Activated T-helper 17 cell treated with anti-CD3 and anti-CD28 coated beads, Interleukin-2, amount 50 U/mL, for 72 hours (primary cell): ENCODE data around the gene DIP2C. TPM values are rescaled to one million over a fixed set of nuclear protein-coding genes. Genes with fewer than 3 reads are reported as not detected.
"Not testable (repeated sequence)": the region's sequence is repeated elsewhere in the genome, so short reads cannot be mapped to it uniquely, and the experiment has no call there.

Source experiments
- ATAC-seq: fragments of 150-1000 bp; cut with Tn5 transposase; replicated peaks from 2 replicates; pipeline ENCODE4 v1.10.0; 2021; ENCODE audit warnings: mild to moderate bottlenecking, moderate library complexity
- H3K27ac Mint-ChIP-seq: one replicate; pipeline ENCODE4 v1.8.0; 2022; ENCODE audit warnings: mixed read lengths
- H3K27me3 Mint-ChIP-seq: one replicate; pipeline ENCODE4 v1.8.0; 2022; ENCODE audit warnings: mixed read lengths
- H3K36me3 Mint-ChIP-seq: one replicate; pipeline ENCODE4 v1.8.0; 2022; ENCODE audit warnings: low read depth, mild to moderate bottlenecking, mixed read lengths
- H3K4me1 Mint-ChIP-seq: one replicate; pipeline ENCODE4 v1.8.0; 2022; ENCODE audit warnings: mixed read lengths
- H3K4me3 Mint-ChIP-seq: one replicate; pipeline ENCODE4 v1.8.0; 2022; ENCODE audit warnings: mild to moderate bottlenecking, mixed read lengths
- H3K9me3 Mint-ChIP-seq: one replicate; pipeline ENCODE4 v1.8.0; 2022; ENCODE audit warnings: mixed read lengths
- total RNA-seq, 2 donors: library from RNA; stranded (reverse); gene quantifications; one replicate each; pipeline ENCODE4 v1.2.3, GENCODE V29; 2022

The DIP2C gene
- total RNA-seq, 2 donors from 2014 or later, result 1.1 to 1.9 TPM

- Mint-ChIP-seq H3K27ac (peak overlapping the region; percentile 41), H3K27me3 (peaks cover 3% of the 10 kb centered on the region), H3K36me3 (no peaks in the 10 kb centered on the region), H3K4me1 (peaks cover 17% of the 10 kb centered on the region), H3K9me3 (no peaks in the 10 kb centered on the region), H3K4me3 (no peak overlapping the region)
- ATAC-seq, result no peak
Observed at GRCh38 chr10:316390-316789, 373.1 kb downstream of the DIP2C start.

- Mint-ChIP-seq H3K27me3 (no peaks in the 10 kb centered on the region), H3K36me3 (no peaks in the 10 kb centered on the region), H3K9me3 (no peaks in the 10 kb centered on the region), H3K4me1 (peaks cover 17% of the 10 kb centered on the region), H3K27ac (peak overlapping the region; percentile 41), H3K4me3 (peak overlapping the region; percentile 26)
- no peak for ATAC-seq
Observed at GRCh38 chr10:314871-315270, 374.6 kb downstream of the DIP2C start.

- ATAC-seq, result no peak
- Mint-ChIP-seq H3K27ac (peak overlapping the region; percentile 41), H3K9me3 (no peaks in the 10 kb centered on the region), H3K4me1 (peaks cover 17% of the 10 kb centered on the region), H3K4me3 (peak overlapping the region; percentile 26), H3K36me3 (no peaks in the 10 kb centered on the region), H3K27me3 (no peaks in the 10 kb centered on the region)
Observed at GRCh38 chr10:314381-314780, 375.1 kb downstream of the DIP2C start.

- H3K36me3 Mint-ChIP-seq, result no peaks in the 10 kb centered on the region
Observed at GRCh38 chr10:311901-312665, 377.4 kb downstream of the DIP2C start.

GRCh38 chr10:310976-311639 lies 378.4 kb downstream of the DIP2C start:
- H3K27me3 Mint-ChIP-seq, result no peaks in the 10 kb centered on the region
- H3K4me3 Mint-ChIP-seq, result peak overlapping the region; percentile 38
- H3K4me1 Mint-ChIP-seq, result peaks cover 17% of the 10 kb centered on the region

More at GRCh38 chr10:311901-312665, 377.4 kb downstream of the DIP2C start:
- peak; percentile 29 for ATAC-seq
- Mint-ChIP-seq H3K4me1 (peaks cover 17% of the 10 kb centered on the region), H3K4me3 (peak overlapping the region; percentile 38), H3K27ac (no peak overlapping the region), H3K9me3 (no peaks in the 10 kb centered on the region), H3K27me3 (no peaks in the 10 kb centered on the region)

GRCh38 chr10:310371-310770 lies 379.1 kb downstream of the DIP2C start:
- Mint-ChIP-seq H3K4me3 (no peak overlapping the region), H3K36me3 (no peaks in the 10 kb centered on the region), H3K4me1 (peaks cover 11% of the 10 kb centered on the region), H3K9me3 (no peaks in the 10 kb centered on the region), H3K27me3 (no peaks in the 10 kb centered on the region), H3K27ac (no peak overlapping the region)
- ATAC-seq, result no peak

More at GRCh38 chr10:310976-311639, 378.4 kb downstream of the DIP2C start:
- Mint-ChIP-seq H3K36me3 (no peaks in the 10 kb centered on the region), H3K27ac (no peak overlapping the region), H3K9me3 (no peaks in the 10 kb centered on the region)
- no peak for ATAC-seq

- no peaks in the 10 kb centered on the region for H3K9me3 Mint-ChIP-seq
- no peak for ATAC-seq
Observed at GRCh38 chr10:308572-309085, 380.8 kb downstream of the DIP2C start.

GRCh38 chr10:308101-308500 lies 381.4 kb downstream of the DIP2C start:
- Mint-ChIP-seq H3K4me3 (no peak overlapping the region), H3K4me1 (no peaks in the 10 kb centered on the region), H3K36me3 (no peaks in the 10 kb centered on the region), H3K9me3 (no peaks in the 10 kb centered on the region), H3K27me3 (no peaks in the 10 kb centered on the region), H3K27ac (no peak overlapping the region)
- no peak for ATAC-seq

More at GRCh38 chr10:308572-309085, 380.8 kb downstream of the DIP2C start:
- no peaks in the 10 kb centered on the region for H3K4me1 Mint-ChIP-seq
- no peak overlapping the region for H3K27ac Mint-ChIP-seq
- H3K4me3 Mint-ChIP-seq, result no peak overlapping the region
- no peaks in the 10 kb centered on the region for H3K27me3 Mint-ChIP-seq
- no peaks in the 10 kb centered on the region for H3K36me3 Mint-ChIP-seq

GRCh38 chr10:307659-308058 lies 381.8 kb downstream of the DIP2C start:
- Mint-ChIP-seq H3K4me3 (no peak overlapping the region), H3K9me3 (no peaks in the 10 kb centered on the region), H3K27me3 (no peaks in the 10 kb centered on the region), H3K4me1 (no peaks in the 10 kb centered on the region), H3K36me3 (no peaks in the 10 kb centered on the region), H3K27ac (no peak overlapping the region)
- ATAC-seq, result no peak

GRCh38 chr10:306675-307185 lies 382.7 kb downstream of the DIP2C start:
- H3K4me3 Mint-ChIP-seq, result no peak overlapping the region
- no peaks in the 10 kb centered on the region for H3K27me3 Mint-ChIP-seq
- H3K9me3 Mint-ChIP-seq, result no peaks in the 10 kb centered on the region
- H3K36me3 Mint-ChIP-seq, result no peaks in the 10 kb centered on the region
- no peak overlapping the region for H3K27ac Mint-ChIP-seq
- no peak for ATAC-seq
- H3K4me1 Mint-ChIP-seq, result no peaks in the 10 kb centered on the region

GRCh38 chr10:306007-306674 lies 383.3 kb downstream of the DIP2C start:
- Mint-ChIP-seq H3K27ac (no peak overlapping the region), H3K36me3 (no peaks in the 10 kb centered on the region), H3K9me3 (no peaks in the 10 kb centered on the region), H3K4me3 (no peak overlapping the region), H3K27me3 (no peaks in the 10 kb centered on the region), H3K4me1 (no peaks in the 10 kb centered on the region)
- no peak for ATAC-seq

- H3K27me3 Mint-ChIP-seq, result no peaks in the 10 kb centered on the region
- H3K36me3 Mint-ChIP-seq, result no peaks in the 10 kb centered on the region
- no peak overlapping the region for H3K4me3 Mint-ChIP-seq
- no peak overlapping the region for H3K27ac Mint-ChIP-seq
- no peak for ATAC-seq
- no peaks in the 10 kb centered on the region for H3K9me3 Mint-ChIP-seq
- no peaks in the 10 kb centered on the region for H3K4me1 Mint-ChIP-seq
Observed at GRCh38 chr10:305034-305433, 384.4 kb downstream of the DIP2C start.

GRCh38 chr10:301536-301935 lies 387.9 kb downstream of the DIP2C start:
- H3K36me3 Mint-ChIP-seq, result no peaks in the 10 kb centered on the region

GRCh38 chr10:300580-300979 lies 388.9 kb downstream of the DIP2C start:
- not testable (repeated sequence) for H3K4me3 Mint-ChIP-seq, H3K27me3 Mint-ChIP-seq, H3K36me3 Mint-ChIP-seq, H3K4me1 Mint-ChIP-seq, H3K9me3 Mint-ChIP-seq, H3K27ac Mint-ChIP-seq, ATAC-seq

More at GRCh38 chr10:301536-301935, 387.9 kb downstream of the DIP2C start:
- Mint-ChIP-seq H3K27me3 (no peaks in the 10 kb centered on the region), H3K4me3 (no peak overlapping the region), H3K4me1 (no peaks in the 10 kb centered on the region), H3K9me3 (no peaks in the 10 kb centered on the region), H3K27ac (no peak overlapping the region)
- no peak for ATAC-seq
